NCI-H345 (cell line): Measurements from ENCODE around the gene FBXO21.

ENCODE experiments used
- DNase-seq: peaks from one replicate; lab custom pipeline; 2025; lab: John Stamatoyannopoulos, UW

Gene FBXO21

GRCh38 chr12:117162633-117163032 is 27.6 kb downstream of the FBXO21 start:
- DNase-seq = no peak

- DNase-seq = no peak
These were observed 28.1 kb downstream of the FBXO21 start for GRCh38 chr12:117162167-117162539.

- no peak for DNase-seq
These were observed 28.7 kb downstream of the FBXO21 start for GRCh38 chr12:117161460-117162166.

- no peak for DNase-seq
These were observed 30.6 kb downstream of the FBXO21 start for GRCh38 chr12:117159674-117160073.

GRCh38 chr12:117158911-117159553 is 31.2 kb downstream of the FBXO21 start:
- DNase-seq = no peak

DNA sequence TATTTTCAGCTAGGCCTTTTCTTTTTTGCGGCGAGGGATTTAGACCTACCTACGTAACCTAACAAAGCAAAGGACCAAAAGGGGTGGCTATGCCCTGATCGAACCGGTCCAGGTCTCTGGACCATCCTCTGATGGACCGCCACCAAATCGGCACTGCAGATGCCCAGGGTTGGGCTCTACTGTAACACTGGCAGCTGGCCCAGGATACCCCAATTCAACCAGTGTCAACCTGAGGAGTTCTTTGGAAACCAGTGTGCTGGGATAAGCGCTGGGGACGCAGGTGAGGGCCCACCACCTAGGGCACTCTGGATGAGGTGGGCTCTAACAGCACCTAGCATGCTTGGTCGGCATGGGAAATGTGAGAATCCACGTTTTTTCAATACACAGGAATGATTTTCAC is 32.2 kb downstream of the FBXO21 start:
- DNase-seq = no peak

DNA sequence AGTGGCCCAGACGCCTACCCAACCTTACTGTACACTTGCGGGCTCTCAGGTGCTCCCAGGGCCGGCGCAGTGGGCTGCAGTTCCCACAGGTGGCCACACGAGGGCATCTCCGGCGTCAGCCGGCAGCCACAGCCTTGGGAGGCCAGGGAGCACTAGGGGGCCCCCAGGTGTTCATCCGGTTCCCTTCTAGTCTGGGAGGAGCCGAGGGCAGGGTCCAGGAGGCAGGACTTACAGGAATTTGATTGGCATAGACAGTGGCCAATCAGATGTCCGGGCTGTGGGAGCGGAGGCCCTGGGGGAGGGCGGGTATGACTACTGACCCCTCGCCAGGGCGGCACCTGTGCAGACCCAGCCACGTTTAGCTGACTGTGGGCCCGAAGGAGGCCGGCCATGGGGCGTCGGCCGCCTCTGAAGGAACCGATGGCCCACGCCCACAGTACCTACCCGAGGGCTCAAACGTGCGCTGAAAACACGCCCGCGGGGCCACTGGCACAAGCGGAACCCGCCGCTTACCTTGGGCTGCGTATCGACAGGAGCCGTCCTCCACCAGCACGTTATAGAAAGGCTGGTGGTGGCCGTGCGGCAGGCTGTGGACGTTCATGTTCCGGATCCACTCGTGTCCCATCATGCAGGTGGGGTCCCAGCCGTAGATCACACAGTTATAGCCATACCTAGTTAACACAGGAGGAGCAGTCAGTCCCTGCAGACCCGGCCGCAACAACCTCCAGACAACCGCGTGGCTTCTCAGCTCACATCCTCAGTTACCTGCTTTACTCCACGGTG is 34.8 kb downstream of the FBXO21 start:
- peak; percentile 83 for DNase-seq

GRCh38 chr12:117152793-117153775 is 37.2 kb downstream of the FBXO21 start:
- DNase-seq = no peak

- DNase-seq = no peak
These were observed 38.8 kb downstream of the FBXO21 start for GRCh38 chr12:117151403-117152031.

DNA sequence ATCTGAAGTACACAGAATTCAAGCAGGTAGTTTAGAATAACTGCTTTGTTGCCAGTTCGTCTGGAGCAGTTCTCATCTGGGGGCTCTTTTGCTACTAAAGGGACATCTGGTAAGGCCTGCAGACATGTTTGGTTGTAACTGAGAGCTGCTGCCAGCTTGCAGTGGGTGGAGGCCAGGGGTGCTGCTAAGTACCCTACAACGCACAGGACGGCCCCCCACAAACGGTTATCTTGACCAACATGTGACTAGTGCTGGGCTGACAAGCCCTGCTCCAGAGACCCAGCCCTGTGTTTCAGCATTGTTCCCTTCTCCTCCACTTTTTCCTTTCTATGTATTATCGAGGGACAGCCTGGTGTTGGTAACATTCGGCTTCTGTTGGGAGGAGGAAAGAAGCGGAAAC is 40.8 kb downstream of the FBXO21 start:
- DNase-seq = no peak

DNA sequence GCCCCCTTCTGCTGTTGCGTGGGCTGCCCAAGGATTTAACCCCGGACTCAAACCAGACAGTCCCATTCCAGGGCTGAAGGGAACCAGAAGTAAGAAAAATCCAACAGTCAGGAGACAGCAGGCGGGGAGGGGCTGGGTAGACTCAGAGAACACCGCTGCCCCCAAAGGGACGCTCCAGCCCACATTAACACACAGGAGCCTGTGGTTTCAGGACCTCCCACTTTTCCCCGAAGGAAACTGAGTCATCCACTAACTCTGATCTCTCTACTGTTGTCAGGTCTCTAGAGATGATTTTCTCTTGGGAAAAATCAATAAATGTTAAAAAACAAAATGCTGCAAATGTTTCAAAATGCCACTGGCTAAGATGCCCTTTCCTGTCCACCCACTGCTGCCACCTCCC is 41.6 kb downstream of the FBXO21 start:
- no peak for DNase-seq

DNA sequence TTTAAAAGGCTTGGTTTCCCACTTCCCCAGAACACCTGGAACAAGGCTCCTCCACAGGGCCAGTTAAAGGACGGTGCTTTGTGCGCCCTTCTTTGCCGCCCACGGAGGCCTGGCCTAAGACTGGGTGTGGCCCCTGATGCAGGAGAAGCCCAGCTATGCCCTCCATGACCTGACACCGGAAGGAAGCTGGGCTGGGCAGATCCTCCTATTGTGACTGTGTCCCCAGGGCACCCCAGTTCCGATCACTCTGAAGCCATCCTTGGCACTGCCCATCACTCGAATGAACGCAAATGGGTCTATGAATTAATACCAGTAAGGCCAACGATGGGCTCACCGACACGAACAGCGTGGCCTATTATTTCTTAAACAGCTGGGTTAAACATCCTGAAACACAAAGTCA is 42.6 kb downstream of the FBXO21 start:
- no peak for DNase-seq

- no peak for DNase-seq
These were observed 44.6 kb downstream of the FBXO21 start for GRCh38 chr12:117145597-117146154.

DNA sequence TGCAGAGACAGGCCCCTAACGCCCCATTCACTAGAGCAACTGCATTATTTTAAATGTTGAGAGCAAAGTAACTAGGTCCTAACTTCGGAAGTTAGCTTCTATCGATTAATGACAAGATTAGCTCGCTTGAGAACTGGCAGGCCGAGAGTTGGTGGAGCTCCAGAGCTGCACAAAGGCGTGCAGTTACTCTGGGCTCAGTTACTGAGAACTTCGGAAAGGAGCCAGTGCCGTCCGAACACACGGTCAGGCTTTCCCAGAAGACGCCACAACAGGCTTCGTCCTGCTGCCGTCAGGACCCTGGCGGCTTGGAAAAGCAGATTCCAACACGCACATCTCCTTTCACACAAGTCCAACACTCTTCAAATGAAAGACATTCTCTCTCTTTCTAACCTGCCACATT is 45.7 kb downstream of the FBXO21 start:
- DNase-seq = no peak

DNA sequence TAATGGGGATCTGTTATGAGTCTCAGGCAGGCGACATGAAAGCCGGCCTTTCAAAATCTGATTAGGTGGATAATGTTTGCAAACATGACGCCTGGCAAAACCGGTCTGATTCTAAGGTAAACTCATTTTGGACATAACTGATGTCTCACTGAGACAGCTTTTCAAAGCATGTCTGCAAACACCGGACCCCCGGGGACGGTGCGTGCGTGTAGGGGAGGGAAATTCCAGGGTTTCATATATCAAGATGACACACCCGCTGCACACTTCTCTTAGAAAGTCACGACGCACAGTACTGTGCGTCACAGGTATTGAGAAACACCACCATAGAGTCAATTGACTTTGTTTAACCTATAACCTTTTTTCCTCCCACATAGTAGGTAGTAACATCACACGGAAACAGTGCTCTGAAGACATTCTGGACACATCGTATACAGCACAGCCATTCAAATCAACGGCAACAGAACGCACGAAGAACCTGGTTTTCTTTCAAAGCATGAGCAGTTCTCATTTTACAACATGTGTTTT is 47.2 kb downstream of the FBXO21 start:
- DNase-seq = peak; percentile 83

DNA sequence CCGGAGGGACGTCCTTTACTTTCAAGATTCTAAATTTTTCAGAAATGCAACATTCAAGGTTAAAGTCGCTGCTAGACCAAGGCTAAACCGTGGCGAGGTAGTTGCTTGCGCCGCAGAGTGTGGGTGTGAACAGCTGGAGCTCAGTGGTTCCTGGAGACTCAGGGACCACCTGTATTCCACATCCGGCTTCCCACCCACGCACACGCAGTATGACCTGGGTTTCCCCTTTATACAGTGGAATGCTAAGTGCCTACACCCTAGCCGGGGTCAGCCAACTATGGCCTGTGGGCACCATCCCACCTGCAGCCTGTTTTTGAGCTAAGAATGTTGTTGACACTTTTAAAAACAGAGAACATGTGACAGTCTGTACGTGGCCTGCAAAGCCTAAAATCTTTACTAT is 48.2 kb downstream of the FBXO21 start:
- no peak for DNase-seq

- peak; percentile 70 for DNase-seq
These were observed 49.0 kb downstream of the FBXO21 start for GRCh38 chr12:117141097-117141898.

DNA sequence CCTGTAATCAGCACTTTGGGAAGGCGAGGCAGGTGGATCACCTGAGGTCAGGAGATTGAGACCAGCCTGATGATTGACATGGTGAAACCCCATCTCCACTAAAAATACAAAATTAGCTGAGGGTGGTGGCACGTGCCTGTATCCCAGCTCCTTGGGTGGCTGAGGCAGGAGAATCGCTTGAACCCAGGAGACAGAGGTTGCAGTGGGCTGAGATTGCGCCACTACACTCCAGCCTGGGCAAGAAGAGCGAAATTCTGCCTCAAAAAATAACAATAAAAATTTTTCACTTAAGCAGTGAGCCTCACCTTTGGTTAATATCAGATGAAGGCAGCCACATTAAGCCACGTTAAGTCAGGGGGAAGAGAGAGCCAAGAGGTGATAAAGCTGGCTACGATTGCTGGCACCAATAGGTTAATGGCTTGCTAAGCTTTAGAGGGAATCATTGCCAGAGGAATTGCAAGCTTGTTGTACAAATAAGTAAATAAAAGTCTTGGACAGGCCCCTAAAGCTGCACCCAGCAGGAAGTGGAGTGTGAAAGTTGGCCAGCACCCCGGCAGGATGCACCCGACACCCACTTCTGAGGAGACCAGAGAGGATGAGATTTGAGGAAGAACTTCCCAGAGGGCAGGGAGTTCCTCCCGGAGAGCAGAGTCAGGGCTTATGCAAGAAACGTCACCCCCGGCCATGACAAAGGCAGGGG is 49.7 kb downstream of the FBXO21 start:
- no peak for DNase-seq

- no peak for DNase-seq
These were observed 51.1 kb downstream of the FBXO21 start for GRCh38 chr12:117139025-117139717.
